Ovary (tissue), 9 donors: Measurements from ENCODE around the gene NINL. TPM values are rescaled to one million over a fixed set of nuclear protein-coding genes. Genes with fewer than 3 reads are reported as not detected.
"Not testable (repeated sequence)": the region's sequence is repeated elsewhere in the genome, so short reads cannot be mapped to it uniquely, and the experiment has no call there.

Experiments
- DNase-seq, 5 donors: peaks; one replicate each; pipeline ENCODE4 v3.0.0-alpha.2; 2019 to 2020
- H3K27ac ChIP-seq, 2 donors: fragments of 200-600 bp; one replicate each; pipeline versions ENCODE4 v1.5.1 to v1.8.0; 2019 to 2022
- H3K27me3 ChIP-seq: fragments of 200-600 bp; one replicate; pipeline ENCODE4 v1.8.0; 2022
- H3K36me3 ChIP-seq: fragments of 200-600 bp; sonication (generic); one replicate; pipeline ENCODE4 v1.5.1; 2019
- H3K4me1 ChIP-seq: one replicate; pipeline ENCODE4 v1.8.1; 2013; ENCODE audit warnings: mild to moderate bottlenecking, moderate library complexity; ENCODE audit not compliant: insufficient read depth
- H3K4me3 ChIP-seq: fragments of 200-600 bp; sonication (generic); one replicate; pipeline ENCODE4 v1.5.1; 2017
- H3K9me3 ChIP-seq, 2 donors: fragments of 200-600 bp in 1 of 2; sonication (generic) in 1 of 2; one replicate each; pipeline versions ENCODE4 v1.5.1 to v1.8.1; 2013 to 2019; ENCODE audit warnings: mild to moderate bottlenecking in 1 of 2, moderate library complexity in 1 of 2
- CTCF ChIP-seq, 3 donors: fragments of 450-650 bp in 2 of 3; fragments of 200-600 bp in 1 of 3; IDR thresholded peaks; one replicate each; pipeline versions ENCODE4 v1.5.1 to v1.8.0; 2016 to 2022; ENCODE audit warnings: antibody characterized with exemption in 3 of 3, mild to moderate bottlenecking in 1 of 3
- EP300 ChIP-seq: sonication (generic); formaldehyde crosslinking; IDR thresholded peaks from one replicate; pipeline ENCODE4 v1.6.1; 2017; ENCODE audit warnings: antibody characterized with exemption
- POLR2A ChIP-seq: fragments of 450-650 bp; IDR thresholded peaks from one replicate; pipeline ENCODE4 v1.6.1; 2017; ENCODE audit warnings: antibody characterized with exemption, mild to moderate bottlenecking, moderate library complexity
- WGBS, 3 donors: extraction: QIAGEN DNeasy Blood & Tissue Kit in 1 of 3; methylation state at CpG; one replicate each; pipeline versions ENCODE4 v1.1.5 to v1.1.7; 2013 to 2017; 5-methylcytosine and 5-hydroxymethylcytosine counted together
- intact Hi-C, 4 donors: fragments of 100-400 bp; cut with DNase I; formaldehyde crosslinking; loops; one replicate each; pipeline versions ENCODE4 v1.11.0 to v1.15.1; 2022 to 2023
- polyA plus RNA-seq, 2 donors: library from polyadenylated mRNA; stranded (reverse); fragments of 200-250 nt in 1 of 2; fragments of 350-450 nt in 1 of 2; fragmentation: Illumina TruSeq in 1 of 2; extraction: RNeasy Lipid Tissue Mini Kit (QIAGEN cat#74804) in 1 of 2; gene quantifications; one replicate each; pipeline ENCODE4 v1.2.3, GENCODE V29; 2013 to 2014
- total RNA-seq, 7 donors: library from RNA; depleted of rRNA in 2 of 7; stranded (reverse); fragments of >200 nt in 2 of 7; fragmentation: NEBNext Ultra II Directional in 3 of 7; extraction: Animal tissue kit (Norgen Biotek cat#: 25700) in 3 of 7; gene quantifications; one replicate each; pipeline versions ENCODE4 v1.1.0 to v1.2.4, GENCODE V29; 2016 to 2023
- donor health status: DM: no; HTN: no; CAD: no; lungs with moderate emphysema.
- donor health status: DM: no; HTN: no; CAD: no.
- donor health status: Bipolar disorder and iron deficiency.
- donor health status: DM: yes; HTN: yes; CAD: no.
- donor health status: DM: no; HTN: no; CAD: no.
- donor health status: DM: yes; HTN: yes; CAD: no.

The NINL gene
- total and polyA plus RNA-seq, 9 donors = 10.1 to 33.3 (median 20.3) TPM

GRCh38 chr20:25507385-25508082, 77.8 kb downstream of the NINL start:
- peak overlapping the region; percentile 18 to 39 for H3K27ac ChIP-seq
- no peaks in the 10 kb centered on the region for H3K9me3 ChIP-seq
- no peaks in the 10 kb centered on the region for H3K36me3 ChIP-seq
- no peaks in the 10 kb centered on the region for H3K27me3 ChIP-seq
- 26 to 41% (median 30%) methylated on average over 8 of the region's 8 CpGs for WGBS, 3 donors
- H3K4me3 ChIP-seq = no peak overlapping the region
- intact Hi-C loops = loop anchor here in 2 of 4 donors (10.0 kb wide), 2 partner anchors 77 to 187 kb away; partner anchors contain the start of genes NINL (in 1 of the 2) and ZNF337 (in 1 of the 2)
- TF ChIP-seq CTCF (IDR thresholded peaks at IDR 0.05) (no peak), EP300 (no peak), POLR2A (no peak)
- no peak for DNase-seq
- H3K4me1 ChIP-seq = peaks cover 6% of the 10 kb centered on the region

- H3K27me3 ChIP-seq = no peaks in the 10 kb centered on the region
- TF ChIP-seq CTCF (IDR thresholded peaks at IDR 0.05) (no peak), EP300 (no peak), POLR2A (no peak)
- H3K4me3 ChIP-seq = no peak overlapping the region
- peaks cover 6% of the 10 kb centered on the region for H3K4me1 ChIP-seq
- no peaks in the 10 kb centered on the region for H3K36me3 ChIP-seq
- intact Hi-C loops = loop anchor here in 2 of 4 donors (10.0 kb wide), 2 partner anchors 80 to 190 kb away; partner anchors contain the start of genes NINL (in 1 of the 2) and ZNF337 (in 1 of the 2)
- H3K27ac ChIP-seq = no peak overlapping the region
- DNase-seq = peak in 1 of 5 donors; percentile 9
- no peaks in the 10 kb centered on the region for H3K9me3 ChIP-seq
- WGBS, 3 donors = 90 to 91% (median 91%) methylated on average over 15 of the region's 15 CpGs
These were observed 80.8 kb downstream of the NINL start for GRCh38 chr20:25504366-25505135.

- peak in 3 of 5 donors; percentile 25 to 73 (median 48) for DNase-seq
- Histone ChIP-seq H3K27ac (no peak overlapping the region), H3K36me3 (no peaks in the 10 kb centered on the region), H3K27me3 (no peaks in the 10 kb centered on the region), H3K9me3 (no peaks in the 10 kb centered on the region), H3K4me1 (peaks cover 6% of the 10 kb centered on the region), H3K4me3 (no peak overlapping the region)
- 28 to 49% (median 43%) methylated on average over 12 of the region's 12 CpGs for WGBS, 3 donors
- no peak for TF ChIP-seq POLR2A
- no peak for TF ChIP-seq EP300
- no peak for TF ChIP-seq CTCF (IDR thresholded peaks at IDR 0.05)
- intact Hi-C loops = loop anchor here in 2 of 4 donors (10.0 kb wide), 2 partner anchors 81 to 191 kb away; partner anchors contain the start of genes NINL (in 1 of the 2) and ZNF337 (in 1 of the 2)
These were observed 81.4 kb downstream of the NINL start for GRCh38 chr20:25503936-25504335.

- not testable (repeated sequence) for H3K4me3 ChIP-seq, H3K36me3 ChIP-seq, H3K4me1 ChIP-seq, H3K9me3 ChIP-seq, H3K27ac ChIP-seq, H3K27me3 ChIP-seq
- 81 to 92% (median 81%) methylated on average over 4 to 6 of the region's 6 CpGs for WGBS, 3 donors
- intact Hi-C loops = loop anchor here in 2 of 4 donors (10.0 kb wide), 2 partner anchors 82 to 192 kb away; partner anchors contain the start of genes NINL (in 1 of the 2) and ZNF337 (in 1 of the 2)
- DNase-seq = peak in 2 of 5 donors; percentile 3 to 20
These were observed 82.2 kb downstream of the NINL start for GRCh38 chr20:25503051-25503639.
